Heart right ventricle (tissue), 16 donors: ENCODE results near the gene KSR1. TPM values are rescaled to one million over a fixed set of nuclear protein-coding genes. Genes with fewer than 3 reads are reported as not detected.

ENCODE experiments used
- ATAC-seq, 8 donors: fragments of 200-7000 bp; cut with Tn5 transposase; one replicate each; pipeline ENCODE4 v1.9.1; 2020; ENCODE audit warnings: mild to moderate bottlenecking in 8 of 8, moderate library complexity in 8 of 8, moderate number of reproducible peaks in 1 of 8
- DNase-seq, 2 donors: peaks; one replicate each; pipeline ENCODE4 v3.0.0-alpha.2; 2020
- H3K27ac ChIP-seq, 10 donors: fragments of 200-600 bp; sonication (generic) in 2 of 10; one replicate each; pipeline versions ENCODE4 v1.5.0 to v1.8.0; 2020 to 2022; ENCODE audit warnings: mild to moderate bottlenecking in 3 of 10
- H3K27me3 ChIP-seq, 7 donors: fragments of 200-600 bp; one replicate each; pipeline ENCODE4 v1.8.0; 2021 to 2022; ENCODE audit warnings: mild to moderate bottlenecking in 2 of 7
- H3K36me3 ChIP-seq, 9 donors: fragments of 200-600 bp; sonication (generic) in 1 of 9; one replicate each; pipeline versions ENCODE4 v1.5.0 to v1.8.0; 2020 to 2022; ENCODE audit warnings: mild to moderate bottlenecking in 2 of 9
- H3K4me1 ChIP-seq, 9 donors: fragments of 200-600 bp; sonication (generic) in 1 of 9; one replicate each; pipeline versions ENCODE4 v1.5.0 to v1.8.0; 2020 to 2022; ENCODE audit warnings: mild to moderate bottlenecking in 4 of 9
- H3K4me3 ChIP-seq, 10 donors: fragments of 200-600 bp; sonication (generic) in 2 of 10; one replicate each; pipeline versions ENCODE4 v1.5.0 to v1.8.0; 2020 to 2022; ENCODE audit warnings: mild to moderate bottlenecking in 7 of 10, moderate library complexity in 2 of 10
- H3K9me3 ChIP-seq, 11 donors: fragments of 200-600 bp in 10 of 11; sonication (generic) in 2 of 11; one replicate each; pipeline versions ENCODE4 v1.5.0 to v1.8.0; 2013 to 2022; ENCODE audit warnings: mild to moderate bottlenecking in 2 of 11, control low read depth in 1 of 11, moderate library complexity in 1 of 11
- WGBS, 2 donors: extraction: QIAGEN DNeasy Blood & Tissue Kit; methylation state at CpG; one replicate each; pipeline ENCODE4 v1.1.7; 2013; ENCODE audit warnings: inconsistent platforms in 1 of 2; 5-methylcytosine and 5-hydroxymethylcytosine counted together
- intact Hi-C, 10 donors: fragments of 100-400 bp; cut with DNase I; formaldehyde crosslinking; loops; one replicate each; pipeline versions ENCODE4 v1.11.1 to v1.14.2; 2022
- polyA plus RNA-seq, 2 donors: library from polyadenylated mRNA; stranded (reverse); fragments of 200-250 nt; gene quantifications; one replicate each; pipeline ENCODE4 v1.2.3, GENCODE V29; 2013
- total RNA-seq, 10 donors: library from RNA; stranded (reverse); fragmentation: NEBNext Ultra II Directional in 3 of 10; extraction: Animal tissue kit (Norgen Biotek cat#: 25700) in 3 of 10; gene quantifications; one replicate each; pipeline versions ENCODE4 v1.2.1 to v1.2.4, GENCODE V29; 2021 to 2023
- TF ChIP-seq, protein P1 (sequence below), 9 donors: fragments of 200-600 bp; sonication (generic) in 2 of 9; IDR thresholded peaks; one replicate each; pipeline versions ENCODE4 v1.5.0 to v1.8.0; 2021 to 2022; ENCODE audit warnings: antibody characterized with exemption in 9 of 9, mild to moderate bottlenecking in 5 of 9, moderate library complexity in 1 of 9
- donor health status: Arrhythmogenic right ventricular cardiomyopathy.
- donor health status: ischemic (EF 13 %, LVEDD 7.1; RV severe dilation, severe dysfunction).
- donor health status: healthy with polysubstance abuse.
- donor health status: DM: no; HTN: yes; CAD: no.
- donor health status: DM: no; HTN: no; CAD: no.
- donor health status: ischemic (EF 25% LVEDD 6.9; RV normal size, moderate dysfunction).
- donor health status: ischemic (EF 25% LVEDD 5.7; RV mildly dilated, moderate dysfunction).
- donor health status: healthy.
- donor health status: DM: yes; HTN: yes; CAD: no.
- donor health status: Ischemic cardiomyopathy.
- donor health status: ischemic (EF 35%, LVEDD 5.7; RV mildly dilated, moderate dysfunction).
- donor health status: nonischemic (EF 11% LVEDD 7.7; RV severe dilation, severe dysfunction).
- donor health status: DM: yes; HTN: yes; CAD: no.
- donor health status: PGD.
- donor health status: ischemic (EF 29% LVEDD 5.4; RV normal size, mild dysfunction).
- donor health status: nonischemic (EF 23%, LVEDD 6.1; RV moderate dilation, normal function).

Gene KSR1
- total and polyA plus RNA-seq, 12 donors: 5.6 to 19.6 (median 8.6) TPM

GRCh38 chr17:27575096-27575911 lies 119.1 kb downstream of the KSR1 start:
- Histone ChIP-seq H3K36me3 (peaks cover 0 to 14% (median 0%) of the 10 kb centered on the region in 9 donors), H3K27ac (no peak overlapping the region), H3K4me1 (peaks cover 4 to 64% (median 42%) of the 10 kb centered on the region in 9 donors), H3K9me3 (no peaks in the 10 kb centered on the region), H3K4me3 (no peak overlapping the region), H3K27me3 (no peaks in the 10 kb centered on the region)
- 95% methylated on average over 3 of the region's 3 CpGs for WGBS, 2 donors
- no peak for DNase-seq
- TF ChIP-seq, protein P1, sequence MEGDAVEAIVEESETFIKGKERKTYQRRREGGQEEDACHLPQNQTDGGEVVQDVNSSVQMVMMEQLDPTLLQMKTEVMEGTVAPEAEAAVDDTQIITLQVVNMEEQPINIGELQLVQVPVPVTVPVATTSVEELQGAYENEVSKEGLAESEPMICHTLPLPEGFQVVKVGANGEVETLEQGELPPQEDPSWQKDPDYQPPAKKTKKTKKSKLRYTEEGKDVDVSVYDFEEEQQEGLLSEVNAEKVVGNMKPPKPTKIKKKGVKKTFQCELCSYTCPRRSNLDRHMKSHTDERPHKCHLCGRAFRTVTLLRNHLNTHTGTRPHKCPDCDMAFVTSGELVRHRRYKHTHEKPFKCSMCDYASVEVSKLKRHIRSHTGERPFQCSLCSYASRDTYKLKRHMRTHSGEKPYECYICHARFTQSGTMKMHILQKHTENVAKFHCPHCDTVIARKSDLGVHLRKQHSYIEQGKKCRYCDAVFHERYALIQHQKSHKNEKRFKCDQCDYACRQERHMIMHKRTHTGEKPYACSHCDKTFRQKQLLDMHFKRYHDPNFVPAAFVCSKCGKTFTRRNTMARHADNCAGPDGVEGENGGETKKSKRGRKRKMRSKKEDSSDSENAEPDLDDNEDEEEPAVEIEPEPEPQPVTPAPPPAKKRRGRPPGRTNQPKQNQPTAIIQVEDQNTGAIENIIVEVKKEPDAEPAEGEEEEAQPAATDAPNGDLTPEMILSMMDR (IDR thresholded peaks at IDR 0.05): no peak
- intact Hi-C loops: no loop called here
- no peak for ATAC-seq

DNA sequence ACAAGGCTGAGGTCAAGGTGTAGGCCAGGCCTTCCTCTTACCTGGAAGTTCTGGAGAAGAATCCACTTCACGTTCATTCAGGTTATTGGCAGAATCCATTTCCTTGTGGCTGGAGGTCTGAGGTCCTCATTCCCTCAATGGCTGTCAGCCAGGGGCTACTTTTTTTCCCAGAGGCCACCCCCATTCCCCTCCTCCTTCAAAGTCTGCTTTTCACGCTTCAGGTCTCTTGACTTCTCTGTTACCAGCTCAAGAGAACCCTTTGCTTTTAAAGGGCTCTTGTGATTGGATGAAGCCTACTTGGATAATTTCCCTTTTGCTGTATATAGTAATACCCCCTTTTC lies 119.6 kb downstream of the KSR1 start:
- TF ChIP-seq, protein P1 (IDR thresholded peaks at IDR 0.05): no peak
- DNase-seq (no peak), ATAC-seq (no peak)
- no peak overlapping the region for H3K27ac ChIP-seq
- H3K4me1 ChIP-seq: peaks cover 2 to 58% (median 36%) of the 10 kb centered on the region in 9 donors
- no peak overlapping the region for H3K4me3 ChIP-seq
- intact Hi-C loops: no loop called here
- peaks cover 0 to 14% (median 0%) of the 10 kb centered on the region in 9 donors for H3K36me3 ChIP-seq
- 88 to 89% methylated on average over 2 of the region's 2 CpGs for WGBS, 2 donors
- H3K27me3 ChIP-seq: no peaks in the 10 kb centered on the region
- H3K9me3 ChIP-seq: no peaks in the 10 kb centered on the region

DNA sequence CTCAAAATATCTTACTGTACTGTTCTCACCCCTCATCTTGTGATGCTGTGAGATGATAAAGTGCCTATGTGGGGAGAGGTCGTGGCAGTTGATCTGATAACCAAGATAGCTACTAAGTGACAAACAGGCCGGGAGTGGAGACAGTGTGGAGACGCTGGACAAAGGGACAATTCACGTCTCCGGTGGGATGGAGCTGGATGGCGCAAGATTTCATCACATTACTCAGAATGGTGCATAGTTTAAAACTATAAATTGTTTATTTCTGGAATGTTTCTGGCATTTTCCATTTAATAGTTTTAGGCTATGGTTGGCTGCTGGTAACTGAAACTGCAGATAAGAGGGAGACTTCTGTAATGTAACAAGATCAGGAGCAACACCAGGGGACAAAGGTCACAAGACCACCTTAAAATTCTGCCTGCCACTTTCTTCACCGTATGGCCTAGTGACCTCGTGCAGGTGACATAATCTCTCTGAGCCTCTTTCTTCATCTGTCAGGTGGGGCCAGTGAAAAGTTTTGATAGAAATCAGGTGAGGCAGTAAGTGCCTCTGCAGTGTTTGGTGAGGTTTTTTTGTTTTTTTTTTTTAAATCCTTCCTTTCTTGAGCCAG lies 120.3 kb downstream of the KSR1 start:
- WGBS, 2 donors: 70 to 71% methylated on average over 8 of the region's 8 CpGs
- TF ChIP-seq, protein P1 (IDR thresholded peaks at IDR 0.05): no peak
- ATAC-seq (no peak), DNase-seq (no peak)
- Histone ChIP-seq H3K27me3 (no peaks in the 10 kb centered on the region), H3K27ac (peak overlapping the region in 2 of 10 donors; percentile 36 to 73), H3K4me3 (no peak overlapping the region), H3K9me3 (no peaks in the 10 kb centered on the region), H3K36me3 (peaks cover 0 to 14% (median 0%) of the 10 kb centered on the region in 9 donors), H3K4me1 (peaks cover 0 to 51% (median 29%) of the 10 kb centered on the region in 9 donors)
- intact Hi-C loops: no loop called here

DNA sequence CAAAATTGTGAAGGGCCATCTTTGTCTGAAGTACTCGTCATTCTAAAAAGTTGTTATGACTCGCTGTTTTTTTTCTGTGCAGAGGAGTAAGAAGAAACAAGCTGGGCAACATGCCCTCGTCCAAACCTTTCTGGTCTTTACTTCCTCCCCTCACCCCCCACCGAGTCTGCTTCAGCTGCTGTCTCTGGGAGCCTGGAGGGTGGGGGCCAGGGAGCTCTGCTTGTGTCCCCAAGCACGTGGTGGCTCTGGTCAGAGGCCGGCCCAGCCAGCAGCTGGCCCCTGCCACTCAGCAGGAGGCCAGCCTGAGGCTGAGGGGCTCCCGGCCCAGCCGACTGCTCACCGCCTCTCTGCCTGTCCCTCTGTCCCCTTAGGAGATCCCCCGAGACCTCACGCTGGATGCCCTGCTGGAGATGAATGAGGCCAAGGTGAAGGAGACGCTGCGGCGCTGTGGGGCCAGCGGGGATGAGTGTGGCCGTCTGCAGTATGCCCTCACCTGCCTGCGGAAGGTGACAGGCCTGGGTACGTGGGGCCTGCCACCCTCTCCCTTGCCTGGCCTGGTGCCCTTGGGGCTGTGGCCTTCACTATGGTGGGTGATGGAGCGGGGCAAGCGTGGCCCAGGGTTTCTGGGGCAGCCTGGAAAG lies 121.0 kb downstream of the KSR1 start:
- intact Hi-C loops: no loop called here
- H3K4me1 ChIP-seq: peaks cover 0 to 45% (median 27%) of the 10 kb centered on the region in 9 donors
- WGBS, 2 donors: 70 to 71% methylated on average over 20 of the region's 20 CpGs

More for the DNA sequence above, 121.0 kb downstream of the KSR1 start:
- Histone ChIP-seq H3K9me3 (no peaks in the 10 kb centered on the region), H3K36me3 (peaks cover 0 to 14% (median 0%) of the 10 kb centered on the region in 9 donors), H3K27ac (peak overlapping the region in 9 of 10 donors; percentile 8 to 79 (median 56)), H3K27me3 (no peaks in the 10 kb centered on the region), H3K4me3 (no peak overlapping the region)
- ATAC-seq: peak in 7 of 8 donors; percentile 40 to 52 (median 50)
- no peak for DNase-seq
- TF ChIP-seq, protein P1 (IDR thresholded peaks at IDR 0.05): no peak
